Astrocyte (in vitro differentiated cells and primary cell): ENCODE measurements around the gene SLITRK6.

Experiments
- EZH2 ChIP-seq: IDR thresholded peaks from 2 replicates; pipeline ENCODE4 v1.6.1; 2012; ENCODE audit warnings: mild to moderate bottlenecking, low read length, inconsistent platforms; ENCODE audit not compliant: insufficient read depth
- TF ChIP-seq, protein P1 (sequence below): IDR thresholded peaks from 2 replicates; pipeline ENCODE4 v1.5.1; 2011; ENCODE audit warnings: low read depth, mild to moderate bottlenecking, inconsistent platforms, low read length, moderate library complexity; ENCODE audit not compliant: insufficient read depth

- TF ChIP-seq, protein P1, sequence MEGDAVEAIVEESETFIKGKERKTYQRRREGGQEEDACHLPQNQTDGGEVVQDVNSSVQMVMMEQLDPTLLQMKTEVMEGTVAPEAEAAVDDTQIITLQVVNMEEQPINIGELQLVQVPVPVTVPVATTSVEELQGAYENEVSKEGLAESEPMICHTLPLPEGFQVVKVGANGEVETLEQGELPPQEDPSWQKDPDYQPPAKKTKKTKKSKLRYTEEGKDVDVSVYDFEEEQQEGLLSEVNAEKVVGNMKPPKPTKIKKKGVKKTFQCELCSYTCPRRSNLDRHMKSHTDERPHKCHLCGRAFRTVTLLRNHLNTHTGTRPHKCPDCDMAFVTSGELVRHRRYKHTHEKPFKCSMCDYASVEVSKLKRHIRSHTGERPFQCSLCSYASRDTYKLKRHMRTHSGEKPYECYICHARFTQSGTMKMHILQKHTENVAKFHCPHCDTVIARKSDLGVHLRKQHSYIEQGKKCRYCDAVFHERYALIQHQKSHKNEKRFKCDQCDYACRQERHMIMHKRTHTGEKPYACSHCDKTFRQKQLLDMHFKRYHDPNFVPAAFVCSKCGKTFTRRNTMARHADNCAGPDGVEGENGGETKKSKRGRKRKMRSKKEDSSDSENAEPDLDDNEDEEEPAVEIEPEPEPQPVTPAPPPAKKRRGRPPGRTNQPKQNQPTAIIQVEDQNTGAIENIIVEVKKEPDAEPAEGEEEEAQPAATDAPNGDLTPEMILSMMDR: no peak
- no peak for TF ChIP-seq EZH2
Observed at GRCh38 chr13:85825454-85825853, 26.2 kb upstream of the SLITRK6 start.
